Skeletal muscle tissue (tissue), 4 donors: Measurements from ENCODE around the gene LEFTY2. TPM values are rescaled to one million over a fixed set of nuclear protein-coding genes. Genes with fewer than 3 reads are reported as not detected.

Experiments used
- H3K27ac ChIP-seq: one replicate; pipeline ENCODE4 v1.7.0; 2013; ENCODE audit warnings: mild to moderate bottlenecking, low read depth, low read length, inconsistent platforms
- H3K27me3 ChIP-seq, 3 donors: one replicate each; pipeline ENCODE4 v1.7.0; 2013; ENCODE audit warnings: low read length in 3 of 3; ENCODE audit not compliant: control insufficient read depth in 3 of 3, insufficient read depth in 3 of 3
- H3K36me3 ChIP-seq, 3 donors: one replicate each; pipeline ENCODE4 v1.7.0; 2013; ENCODE audit warnings: low read length in 3 of 3; ENCODE audit not compliant: control insufficient read depth in 3 of 3, insufficient read depth in 3 of 3
- H3K4me1 ChIP-seq, 3 donors: one replicate each; pipeline ENCODE4 v1.7.0; 2013; ENCODE audit warnings: low read length in 3 of 3, mild to moderate bottlenecking in 3 of 3; ENCODE audit not compliant: control insufficient read depth in 3 of 3, insufficient read depth in 3 of 3
- H3K4me3 ChIP-seq, 3 donors: one replicate each; pipeline ENCODE4 v1.7.0; 2013; ENCODE audit warnings: low read length in 3 of 3
- H3K9ac ChIP-seq, 3 donors: one replicate each; pipeline ENCODE4 v1.7.0; 2013; ENCODE audit warnings: low read length in 3 of 3, mild to moderate bottlenecking in 3 of 3, moderate library complexity in 2 of 3, low read depth in 1 of 3
- H3K9me3 ChIP-seq, 3 donors: one replicate each; pipeline ENCODE4 v1.7.0; 2013; ENCODE audit warnings: low read length in 3 of 3; ENCODE audit not compliant: control insufficient read depth in 3 of 3
- total RNA-seq: library from RNA; depleted of rRNA; stranded (reverse); fragments of >200 nt; gene quantifications from one replicate; pipeline ENCODE4 v1.2.3, GENCODE V29; 2014
- donor health status: Osteomylitis.

The LEFTY2 gene
- total RNA-seq, 1 donor from 2014 or later, result 2.1 TPM

DNA sequence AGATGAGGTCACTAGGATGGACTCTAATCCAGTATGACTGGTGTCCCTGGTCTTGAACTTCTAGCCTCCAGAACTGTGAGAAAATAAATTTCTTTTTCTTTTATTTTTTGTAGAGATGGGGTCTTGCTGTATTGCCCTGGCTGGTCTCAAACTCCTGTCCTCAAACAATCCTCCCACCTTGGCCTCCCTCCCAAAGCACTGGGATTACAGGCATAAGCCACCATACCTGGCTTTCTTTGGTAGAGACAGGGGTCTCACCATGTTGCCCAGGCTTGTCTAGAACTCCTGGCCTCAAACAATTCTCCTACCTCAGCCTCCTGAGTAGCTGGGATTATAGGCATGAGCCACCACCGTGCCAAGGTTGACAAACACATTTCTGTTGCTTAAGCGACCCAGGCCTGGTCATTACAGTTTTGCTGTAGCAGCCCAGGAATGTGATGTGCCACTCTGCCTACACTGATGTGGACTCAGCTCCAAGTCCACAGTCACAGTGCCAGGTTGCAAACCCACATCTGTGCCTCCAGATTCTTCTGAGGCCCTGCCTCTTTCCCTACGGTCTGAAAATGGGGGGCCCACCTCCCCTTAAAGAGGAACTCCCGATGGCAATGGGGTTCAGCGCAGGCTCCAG lies 32.9 kb downstream of the LEFTY2 start:
- no peaks in the 10 kb centered on the region for H3K4me1 ChIP-seq
- H3K27me3 ChIP-seq, result no peaks in the 10 kb centered on the region
- H3K9me3 ChIP-seq, result no peaks in the 10 kb centered on the region
- peaks cover 0 to 4% (median 0%) of the 10 kb centered on the region in 3 donors for H3K36me3 ChIP-seq
- H3K9ac ChIP-seq, result no peak overlapping the region
- no peak overlapping the region for H3K4me3 ChIP-seq
- H3K27ac ChIP-seq, result no peak overlapping the region

DNA sequence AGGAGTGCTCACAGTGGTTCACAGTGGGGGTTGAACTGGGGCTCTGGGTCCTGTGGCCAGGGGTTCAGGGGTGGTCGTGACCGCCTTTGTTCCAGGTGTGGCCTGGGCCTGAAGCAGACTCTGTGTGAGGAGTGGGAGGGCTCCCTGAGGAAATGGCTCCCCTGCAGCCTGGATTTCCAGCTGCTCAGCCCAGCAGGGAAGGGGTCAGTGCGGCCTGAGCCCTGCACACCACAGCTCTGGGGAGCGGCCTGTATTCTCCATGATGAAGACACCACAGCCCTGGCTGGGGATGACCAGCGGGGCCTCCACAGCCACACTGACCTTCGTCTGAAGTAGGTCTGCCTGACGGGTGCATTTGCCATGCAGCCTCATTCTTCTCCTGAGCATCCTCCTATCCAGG lies 33.7 kb downstream of the LEFTY2 start:
- Histone ChIP-seq H3K36me3 (no peaks in the 10 kb centered on the region), H3K27ac (no peak overlapping the region), H3K4me3 (no peak overlapping the region), H3K9me3 (no peaks in the 10 kb centered on the region), H3K9ac (no peak overlapping the region), H3K27me3 (no peaks in the 10 kb centered on the region), H3K4me1 (no peaks in the 10 kb centered on the region)

DNA sequence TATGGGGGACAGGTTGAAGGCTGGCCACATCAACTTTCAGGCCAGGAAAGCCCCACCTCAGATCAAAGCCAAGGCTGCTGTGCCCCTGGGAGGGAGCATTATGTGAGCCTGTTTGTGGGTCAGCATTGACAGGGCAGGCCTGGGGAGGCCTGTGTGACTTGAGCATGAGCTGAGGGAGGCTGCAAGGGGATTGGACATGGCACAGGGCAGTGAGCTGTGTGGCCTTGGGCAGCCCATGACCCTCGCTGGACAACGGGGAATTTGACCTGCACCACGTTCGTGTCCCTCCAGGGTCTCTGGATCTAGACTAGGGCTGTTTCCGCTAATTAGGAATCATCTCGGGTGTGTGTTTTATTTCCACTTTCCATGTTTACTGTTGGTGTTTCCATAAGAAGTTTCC lies 34.6 kb downstream of the LEFTY2 start:
- H3K27ac ChIP-seq, result no peak overlapping the region

DNA sequence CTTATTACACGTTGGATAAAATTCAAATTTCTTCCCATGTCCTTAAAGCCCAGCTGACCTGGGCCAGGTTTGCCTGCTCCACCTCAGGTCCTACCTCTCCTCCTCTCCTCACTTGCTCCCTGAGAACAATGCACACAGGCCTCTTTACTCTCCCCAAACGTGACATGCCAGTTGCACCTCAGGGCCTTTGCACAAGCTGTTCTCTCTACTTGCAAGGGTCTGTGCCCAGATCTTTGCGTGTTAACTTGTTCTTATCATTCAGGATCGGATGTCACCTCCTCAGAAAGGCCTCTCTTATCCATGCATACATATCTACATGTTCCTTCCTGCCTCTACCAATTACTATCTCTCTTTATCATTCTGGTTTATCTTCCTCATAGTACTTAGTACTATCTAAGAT lies 37.4 kb downstream of the LEFTY2 start:
- no peaks in the 10 kb centered on the region for H3K9me3 ChIP-seq
- no peak overlapping the region for H3K27ac ChIP-seq
- no peak overlapping the region for H3K9ac ChIP-seq
- H3K27me3 ChIP-seq, result no peaks in the 10 kb centered on the region
- no peak overlapping the region for H3K4me3 ChIP-seq
- H3K36me3 ChIP-seq, result no peaks in the 10 kb centered on the region
- no peaks in the 10 kb centered on the region for H3K4me1 ChIP-seq

More for the DNA sequence above, 34.6 kb downstream of the LEFTY2 start:
- Histone ChIP-seq H3K4me1 (no peaks in the 10 kb centered on the region), H3K9me3 (no peaks in the 10 kb centered on the region), H3K9ac (no peak overlapping the region), H3K36me3 (no peaks in the 10 kb centered on the region), H3K4me3 (no peak overlapping the region), H3K27me3 (no peaks in the 10 kb centered on the region)

DNA sequence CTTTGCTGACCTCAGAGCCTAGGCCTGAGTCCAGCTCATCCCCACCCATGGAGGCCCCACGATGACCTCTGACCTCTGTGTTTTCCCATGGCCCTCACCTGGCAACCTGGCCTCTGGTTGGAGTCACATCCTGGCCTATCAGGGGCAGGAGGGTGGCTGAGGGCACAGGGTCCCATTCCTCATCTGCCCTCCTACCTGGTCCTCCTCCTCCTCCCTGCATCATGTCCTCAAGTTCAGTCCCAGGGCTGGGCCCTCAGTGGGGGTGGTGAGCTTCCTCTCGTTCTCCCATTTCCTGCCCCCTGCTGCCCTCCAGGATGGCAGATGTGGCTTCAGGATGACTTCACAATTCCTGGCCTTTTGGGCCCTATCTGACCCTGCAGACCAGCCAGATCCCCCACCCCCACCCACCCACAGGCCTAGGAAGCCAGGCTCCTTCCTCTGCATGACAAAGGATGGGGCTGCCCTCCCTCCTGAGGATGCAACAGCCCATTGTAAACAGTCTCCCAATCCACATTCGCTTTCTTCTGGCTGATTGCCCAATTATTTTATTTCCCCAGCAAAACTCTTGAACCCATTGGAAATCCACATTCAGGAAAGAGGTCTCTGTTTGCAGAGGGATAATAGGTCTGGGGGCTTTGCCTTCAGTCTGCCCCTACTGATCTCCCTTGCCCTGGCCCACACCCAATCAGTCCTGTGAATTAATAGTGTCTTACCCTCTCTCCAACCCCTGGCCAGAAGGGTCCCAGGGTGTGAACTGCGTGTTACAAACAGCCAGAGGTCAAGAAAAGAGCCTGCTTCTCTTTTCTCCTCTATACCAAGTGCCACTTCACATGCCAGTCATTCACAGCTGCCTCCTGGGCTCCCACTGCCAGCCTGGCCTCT lies 41.7 kb downstream of the LEFTY2 start:
- Histone ChIP-seq H3K4me1 (no peaks in the 10 kb centered on the region), H3K4me3 (no peak overlapping the region), H3K36me3 (no peaks in the 10 kb centered on the region), H3K9me3 (no peaks in the 10 kb centered on the region), H3K27ac (no peak overlapping the region), H3K9ac (no peak overlapping the region), H3K27me3 (no peaks in the 10 kb centered on the region)

DNA sequence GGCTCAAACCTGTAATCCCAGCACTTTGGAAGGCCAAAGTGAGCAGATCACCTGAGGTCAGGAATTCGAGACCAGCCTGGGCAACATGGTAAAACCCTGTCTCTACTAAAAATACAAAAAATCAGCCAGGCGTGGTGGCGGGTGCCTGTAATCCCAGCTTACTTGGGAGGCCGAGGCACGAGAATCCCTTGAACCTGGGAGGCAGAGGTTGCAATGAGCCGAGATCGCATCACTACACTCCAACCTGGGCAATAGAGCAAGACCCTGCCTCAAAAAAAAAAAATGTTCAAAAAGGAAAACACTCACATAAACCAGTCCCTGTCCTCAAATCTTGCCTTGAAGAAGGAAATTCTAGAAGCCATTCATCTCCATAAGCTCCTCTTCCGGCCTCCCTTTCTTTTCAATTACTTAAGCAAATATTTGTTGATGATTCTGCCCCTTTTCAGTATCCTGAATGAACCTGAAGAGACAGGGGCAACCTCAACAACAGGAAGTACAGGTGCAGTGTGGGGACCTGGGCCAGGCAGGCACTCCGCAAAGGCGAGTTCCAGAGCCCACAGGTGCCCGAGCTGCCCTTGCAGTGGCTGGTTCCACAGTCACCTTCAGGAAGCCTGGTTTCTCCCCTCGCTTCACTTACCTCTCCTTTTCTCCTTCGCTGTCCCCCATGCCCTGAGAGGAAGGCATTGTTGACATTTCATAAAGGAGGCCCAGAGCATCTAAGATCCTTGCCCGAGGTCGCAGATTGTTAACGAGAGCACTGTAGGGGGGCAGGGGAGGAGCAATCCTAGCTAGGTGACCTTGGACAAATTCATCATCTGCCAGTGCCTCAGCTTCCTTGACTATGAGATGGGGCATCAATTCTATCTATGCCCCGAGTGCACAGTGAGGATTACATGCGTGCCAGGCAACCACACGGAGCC lies 43.2 kb downstream of the LEFTY2 start:
- Histone ChIP-seq H3K4me3 (no peak overlapping the region), H3K36me3 (no peaks in the 10 kb centered on the region), H3K27ac (no peak overlapping the region), H3K9ac (no peak overlapping the region), H3K4me1 (no peaks in the 10 kb centered on the region), H3K9me3 (no peaks in the 10 kb centered on the region), H3K27me3 (no peaks in the 10 kb centered on the region)

DNA sequence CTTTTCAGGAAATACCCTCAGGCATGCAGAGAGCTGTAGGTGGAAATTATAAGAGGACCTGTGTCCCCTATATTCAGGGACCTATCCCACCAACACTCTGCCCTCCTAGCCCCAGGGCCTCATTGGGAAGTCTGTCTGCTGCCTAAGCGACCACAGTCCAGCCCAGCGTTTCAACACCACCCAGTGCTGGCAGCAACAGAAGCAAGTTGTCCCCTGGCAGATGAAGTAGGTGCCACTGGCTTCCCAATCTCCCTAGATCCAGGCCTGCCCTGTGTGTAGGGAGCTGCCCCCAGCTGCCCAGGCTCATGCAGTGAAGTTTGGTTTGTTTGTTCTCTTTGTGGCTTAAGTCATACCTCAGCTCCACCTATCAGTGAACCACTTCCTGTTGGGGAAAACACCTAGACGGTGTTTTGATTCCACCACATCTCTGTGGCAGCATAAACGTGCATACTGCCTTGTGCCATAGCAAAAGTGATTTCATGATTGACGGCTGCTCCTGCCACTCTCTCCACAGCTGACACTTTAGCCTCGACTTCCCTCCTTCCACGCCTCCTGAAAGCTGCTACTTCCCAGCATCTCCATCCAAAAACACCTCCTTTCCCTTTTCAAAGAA lies 44.0 kb downstream of the LEFTY2 start:
- Histone ChIP-seq H3K9ac (no peak overlapping the region), H3K4me1 (no peaks in the 10 kb centered on the region), H3K27ac (no peak overlapping the region), H3K9me3 (no peaks in the 10 kb centered on the region), H3K4me3 (no peak overlapping the region), H3K27me3 (no peaks in the 10 kb centered on the region), H3K36me3 (no peaks in the 10 kb centered on the region)

DNA sequence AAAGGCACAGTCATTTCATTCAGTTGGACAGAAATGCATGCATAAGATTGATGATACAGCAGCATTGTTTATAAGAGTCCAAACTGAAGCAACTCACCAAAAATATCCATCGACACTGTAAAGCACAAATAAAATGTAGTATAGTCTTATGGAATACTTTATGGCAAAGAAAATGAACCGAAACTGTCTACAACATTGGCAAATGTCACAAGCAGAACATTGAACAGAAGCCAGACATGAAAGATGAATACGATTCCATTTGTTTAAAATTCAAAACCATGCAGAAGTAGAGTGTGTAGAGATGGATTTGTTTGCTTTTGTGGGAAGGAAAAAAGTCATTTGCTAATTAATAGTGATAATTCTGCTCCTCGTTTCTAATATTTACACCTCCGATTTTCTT lies 44.5 kb downstream of the LEFTY2 start:
- no peaks in the 10 kb centered on the region for H3K4me1 ChIP-seq
- no peak overlapping the region for H3K9ac ChIP-seq
- H3K36me3 ChIP-seq, result no peaks in the 10 kb centered on the region
- no peaks in the 10 kb centered on the region for H3K27me3 ChIP-seq
- H3K27ac ChIP-seq, result no peak overlapping the region
- no peaks in the 10 kb centered on the region for H3K9me3 ChIP-seq
- no peak overlapping the region for H3K4me3 ChIP-seq

DNA sequence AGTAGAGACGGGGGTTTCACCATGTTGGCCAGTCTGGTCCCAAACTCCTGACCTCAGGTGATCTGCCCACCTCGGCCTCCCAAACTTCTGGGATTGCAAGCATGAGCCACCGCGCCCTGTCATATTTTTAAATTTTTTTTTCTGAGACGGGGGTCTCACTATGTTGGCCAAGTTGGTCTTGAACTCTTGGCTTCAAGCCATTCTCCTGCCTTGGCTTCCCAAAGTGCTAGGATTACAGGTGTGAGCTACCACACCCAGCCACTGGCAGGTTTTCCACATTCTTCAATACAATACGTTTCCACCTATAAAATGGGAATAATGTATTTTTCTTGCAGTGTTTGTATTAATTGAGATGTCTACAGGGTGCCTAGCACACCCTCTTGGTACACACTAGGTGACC lies 48.7 kb downstream of the LEFTY2 start:
- Histone ChIP-seq H3K36me3 (no peaks in the 10 kb centered on the region), H3K27ac (no peak overlapping the region), H3K9ac (no peak overlapping the region), H3K9me3 (no peaks in the 10 kb centered on the region), H3K27me3 (peaks cover 0 to 4% (median 0%) of the 10 kb centered on the region in 3 donors), H3K4me1 (no peaks in the 10 kb centered on the region), H3K4me3 (no peak overlapping the region)
